Stimulated activated CD8-positive, alpha-beta memory T cell treated with anti-CD3 and anti-CD28 coated beads, Interleukin-2, amount 100 ng/mL, for 1 hour (primary cell): Measurements from ENCODE around the gene KMT5C.
A peak's percentile ranks its signal among the peaks of the same experiment; 100 is the strongest.
"Not testable (repeated sequence)": the region's sequence is repeated elsewhere in the genome, so short reads cannot be mapped to it uniquely, and the experiment has no call there.

Experiments
- DNase-seq, 2 donors: peaks; one replicate each; pipeline ENCODE4 v3.0.0-alpha.2; 2020; ENCODE audit warnings: low read depth in 2 of 2

Gene KMT5C

DNA sequence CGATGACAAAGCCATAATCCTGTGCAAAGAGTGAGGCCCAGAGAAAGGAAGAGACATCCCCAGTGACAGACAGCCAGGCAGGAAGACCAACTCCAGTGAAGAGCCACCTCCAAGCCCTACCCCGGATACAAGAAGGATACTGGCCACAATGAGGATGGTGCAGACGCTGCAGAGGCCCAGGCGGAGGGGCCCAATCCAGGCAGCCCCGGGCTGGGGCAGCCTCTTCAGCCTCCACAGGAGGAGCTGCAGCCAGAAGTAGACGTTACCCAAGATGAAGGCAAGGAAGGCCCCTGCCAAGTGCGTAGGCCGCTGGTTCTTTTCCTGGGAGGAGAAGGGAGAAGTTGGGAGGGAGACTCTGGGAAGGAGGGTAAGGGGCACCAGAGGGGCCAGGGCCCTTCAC is 23.0 kb upstream of the KMT5C start:
- no peak for DNase-seq

DNA sequence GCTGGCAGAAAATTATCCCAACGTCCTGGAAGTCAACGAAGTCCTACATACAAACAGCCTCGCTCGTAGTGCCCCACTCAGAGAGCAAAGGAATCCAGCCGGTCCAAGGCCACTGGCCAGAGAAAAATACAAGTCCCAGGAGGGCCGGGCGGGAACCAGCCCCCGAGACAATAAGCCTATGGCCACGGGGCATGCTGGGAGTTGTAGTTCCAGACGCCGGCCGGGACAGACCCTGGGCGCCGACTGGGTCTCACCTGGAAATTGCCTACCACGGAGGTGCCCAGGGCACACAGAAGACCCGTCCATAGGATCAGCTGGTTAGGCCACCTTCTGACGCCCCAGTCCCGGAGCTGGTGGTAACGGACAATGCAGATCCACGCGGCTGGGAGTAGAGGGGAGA is 19.9 kb upstream of the KMT5C start:
- DNase-seq, result no peak

DNA sequence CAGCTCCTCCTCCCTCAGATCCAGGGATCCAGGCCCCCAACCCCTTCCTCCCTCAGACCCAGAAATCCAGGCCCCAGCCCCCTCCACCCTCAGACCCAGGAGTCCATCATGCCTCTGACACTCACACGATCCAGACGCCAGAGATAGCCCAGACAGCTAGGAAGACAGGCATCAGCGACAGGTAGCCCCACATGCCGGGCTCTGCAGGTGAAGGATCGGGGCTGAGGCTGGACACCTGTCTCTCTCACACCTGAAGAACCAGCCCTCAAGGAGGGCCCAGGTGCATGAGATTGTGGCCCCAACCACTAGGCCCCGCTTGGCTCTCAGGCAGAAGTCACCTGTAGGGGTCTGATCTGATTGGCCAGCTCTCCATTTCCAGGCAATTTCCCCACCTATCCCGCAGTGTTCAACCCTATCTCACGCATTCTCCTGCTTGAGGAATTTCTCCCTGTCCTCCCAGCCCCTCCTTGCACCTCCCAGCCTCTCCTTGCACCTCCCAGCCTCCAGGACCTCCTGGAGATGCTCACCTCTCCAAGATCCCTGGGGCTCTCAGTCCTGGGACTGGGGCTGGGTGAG is 18.7 kb upstream of the KMT5C start:
- DNase-seq, result no peak

DNA sequence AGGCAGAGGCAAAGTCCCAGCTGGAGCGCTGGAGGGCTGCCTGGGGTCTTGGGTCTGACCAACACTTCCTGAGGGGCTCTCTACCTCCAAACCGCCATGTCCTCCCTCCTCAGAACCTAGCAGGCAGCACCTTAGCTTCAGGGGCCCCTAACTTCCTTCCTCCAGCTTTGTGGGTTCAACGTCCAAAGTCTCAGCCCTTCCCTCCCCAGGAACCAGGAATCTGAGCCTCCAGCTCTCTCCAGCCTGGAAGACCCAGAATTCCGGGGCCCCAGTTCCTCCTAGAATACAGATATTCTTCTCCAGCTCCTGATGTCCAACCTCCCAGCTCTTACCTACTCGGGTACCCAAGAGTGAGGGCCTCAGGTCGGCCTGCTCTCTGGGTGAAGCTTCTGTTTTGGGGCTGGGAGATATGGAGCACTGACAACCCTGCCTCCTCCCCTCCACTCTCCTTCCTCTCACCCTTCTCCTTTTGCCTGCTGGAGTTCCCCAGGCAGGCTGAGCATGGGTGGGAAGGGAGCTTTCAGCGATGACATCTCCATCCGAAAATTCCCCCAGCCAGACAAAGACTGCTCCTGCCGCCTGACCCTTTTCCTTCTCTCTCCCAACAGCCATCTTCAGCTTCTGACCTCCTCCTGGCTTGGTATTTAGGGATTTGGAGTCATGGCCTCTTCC is 18.1 kb upstream of the KMT5C start:
- no peak for DNase-seq

DNA sequence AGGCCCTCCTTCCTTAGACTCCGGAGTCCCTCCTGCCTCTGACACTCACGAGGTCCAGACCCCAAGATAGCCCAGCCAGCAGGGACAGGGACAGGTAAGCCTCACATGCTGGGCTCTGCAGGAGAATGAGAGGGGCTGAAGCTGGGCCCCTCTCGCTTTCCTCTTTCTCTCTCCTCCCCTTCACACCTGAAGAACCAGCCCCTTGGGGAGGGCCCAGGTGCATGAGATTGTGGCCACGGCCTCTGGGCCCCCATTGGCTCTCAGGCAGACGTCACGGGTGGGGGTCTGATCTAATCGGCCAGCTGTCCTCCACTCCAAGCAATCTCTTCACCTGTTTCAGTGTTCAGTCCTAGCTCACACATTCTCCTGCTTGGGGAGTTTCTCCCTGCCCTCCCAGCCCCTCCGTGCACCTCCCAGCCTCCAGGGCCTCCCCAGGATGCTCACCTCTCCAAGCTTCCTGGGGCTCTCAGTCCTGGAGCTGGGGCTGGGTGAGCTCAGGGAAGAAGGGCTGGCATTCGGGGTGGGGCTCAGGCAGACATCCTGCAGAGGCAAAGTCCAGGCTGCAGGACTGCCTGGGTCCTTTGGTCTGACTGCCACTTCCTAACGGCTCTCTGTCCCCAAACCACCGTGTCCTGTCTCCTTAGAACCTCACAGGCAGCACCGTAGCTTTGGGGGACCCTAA is 17.3 kb upstream of the KMT5C start:
- no peak for DNase-seq

DNA sequence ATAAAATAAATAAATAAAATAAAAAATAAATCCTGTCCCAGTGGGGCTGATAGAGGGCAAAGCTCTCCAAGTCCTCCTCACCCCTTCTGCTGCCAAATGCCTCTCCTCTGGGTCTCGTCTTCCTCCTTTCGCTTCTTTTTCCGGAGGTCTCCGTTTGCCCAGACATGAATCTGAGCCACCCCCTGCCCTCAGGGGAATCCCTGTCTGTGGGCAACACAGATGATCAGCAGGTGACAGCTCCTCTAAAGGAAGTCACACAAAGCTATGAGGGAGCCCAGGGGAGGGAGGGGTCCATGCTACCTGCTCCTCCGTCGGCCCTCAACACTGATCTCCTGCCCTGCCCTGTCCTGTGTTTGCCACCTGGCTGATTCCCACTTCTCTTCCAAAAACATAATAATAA is 15.0 kb upstream of the KMT5C start:
- no peak for DNase-seq

DNA sequence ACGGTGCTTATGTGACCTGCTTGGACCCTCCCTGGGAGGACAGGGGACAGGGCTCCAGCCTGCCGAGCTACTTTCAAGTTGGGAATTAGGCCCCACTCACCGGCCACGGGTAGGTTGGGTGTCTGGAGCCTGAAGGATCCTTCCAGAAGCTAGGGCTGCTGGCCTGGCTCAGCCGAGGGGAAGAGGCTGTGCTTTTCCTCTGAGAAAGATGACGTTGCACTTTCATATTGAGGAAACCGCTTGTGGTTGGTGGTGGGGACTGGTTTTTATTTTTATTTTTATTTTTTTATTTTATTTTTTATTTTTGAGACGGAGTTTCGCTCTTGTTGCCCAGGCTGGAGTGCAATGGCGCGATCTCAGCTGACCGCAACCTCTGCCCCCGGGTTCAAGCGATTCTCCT is 14.5 kb upstream of the KMT5C start, which contains the start of gene TMEM150B:
TSS of gene TMEM150B (minus strand) at position 170 of the 400 bp plus-strand sequence. CDS start 4,305 bp downstream, outside the sequence.
- no peak for DNase-seq

DNA sequence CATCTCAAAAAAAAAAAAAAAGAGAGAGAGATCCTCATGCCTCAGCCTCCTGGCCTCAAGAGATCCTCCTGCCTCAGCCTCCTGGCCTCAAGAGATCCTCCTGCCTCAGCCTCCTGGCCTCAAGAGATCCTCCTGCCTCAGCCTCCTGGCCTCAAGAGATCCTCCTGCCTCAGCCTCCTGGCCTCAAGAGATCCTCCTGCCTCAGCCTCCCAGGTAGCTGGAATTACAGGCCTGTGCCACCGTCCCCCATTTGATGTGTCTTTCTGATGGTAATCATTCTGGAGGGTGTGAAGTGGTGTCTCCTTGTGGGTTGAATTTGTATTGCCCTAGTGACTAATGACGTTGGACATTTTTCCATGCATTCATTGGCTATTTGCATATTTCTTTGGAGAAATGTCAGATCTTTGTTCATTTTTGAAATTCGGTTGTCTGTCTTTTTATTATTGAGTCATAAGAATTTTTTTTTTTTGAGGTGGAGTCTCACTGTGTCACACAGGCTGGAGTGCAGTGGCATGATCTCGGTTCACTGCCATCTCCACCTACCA is 10.8 kb upstream of the KMT5C start:
- not testable (repeated sequence) for DNase-seq

DNA sequence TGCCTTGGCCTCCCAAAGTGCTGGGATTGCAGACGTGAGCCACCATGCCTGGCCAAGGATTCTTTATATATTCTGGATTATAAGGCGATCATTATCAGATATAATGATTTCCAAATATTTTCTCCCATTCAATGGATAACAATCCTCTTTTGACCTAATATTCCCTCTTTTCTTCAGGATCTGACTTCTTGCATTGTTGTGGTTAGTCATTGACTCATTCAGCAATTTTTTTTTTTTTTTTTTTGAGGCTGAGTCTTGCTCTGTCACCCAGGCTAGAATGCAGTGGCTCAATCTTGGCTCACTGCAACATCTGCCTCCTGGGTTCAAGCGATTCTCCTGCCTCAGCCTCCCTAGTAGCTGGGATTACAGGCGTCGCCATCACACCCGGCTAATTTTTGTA is 9.9 kb upstream of the KMT5C start:
- DNase-seq, result not testable (repeated sequence)

DNA sequence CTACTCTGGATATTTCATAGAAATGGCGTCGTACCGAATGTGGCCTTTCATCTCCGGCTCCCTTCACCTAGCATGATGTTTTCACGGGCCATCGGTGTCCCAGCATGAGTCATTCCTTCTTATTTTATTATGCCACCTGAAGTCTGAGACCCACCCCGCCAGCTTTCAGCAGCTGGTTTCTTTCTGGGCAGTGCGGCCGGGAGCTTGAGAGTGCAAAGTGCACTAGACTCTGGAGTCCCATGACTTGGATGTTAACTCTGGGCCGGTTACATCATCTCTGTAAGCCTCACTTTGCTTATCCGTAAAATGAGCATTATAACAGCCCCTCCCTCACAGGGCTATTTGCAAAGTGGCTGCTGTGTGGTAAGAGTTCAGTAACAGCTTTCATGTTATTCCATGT is 5.8 kb upstream of the KMT5C start:
- no peak for DNase-seq

DNA sequence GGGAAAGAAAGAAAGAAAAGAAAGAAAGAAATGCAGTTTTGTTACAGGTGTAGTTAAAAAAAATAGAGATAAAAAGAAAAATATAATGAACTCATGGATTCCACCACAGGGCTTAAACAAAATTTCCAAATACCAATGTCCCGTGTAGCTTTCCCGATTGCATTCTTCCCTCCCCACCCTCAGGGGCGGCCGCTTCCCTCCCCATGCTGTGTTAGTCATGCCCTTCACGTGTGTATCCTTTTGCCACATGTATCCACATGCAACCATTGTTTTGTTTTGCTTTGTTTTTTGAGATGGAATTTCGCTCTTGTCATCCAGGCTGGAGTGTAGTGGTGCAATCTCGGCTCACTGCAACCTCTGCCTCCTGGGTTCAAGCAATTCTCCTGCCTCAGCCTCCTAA is 3.6 kb upstream of the KMT5C start:
- no peak for DNase-seq

DNA sequence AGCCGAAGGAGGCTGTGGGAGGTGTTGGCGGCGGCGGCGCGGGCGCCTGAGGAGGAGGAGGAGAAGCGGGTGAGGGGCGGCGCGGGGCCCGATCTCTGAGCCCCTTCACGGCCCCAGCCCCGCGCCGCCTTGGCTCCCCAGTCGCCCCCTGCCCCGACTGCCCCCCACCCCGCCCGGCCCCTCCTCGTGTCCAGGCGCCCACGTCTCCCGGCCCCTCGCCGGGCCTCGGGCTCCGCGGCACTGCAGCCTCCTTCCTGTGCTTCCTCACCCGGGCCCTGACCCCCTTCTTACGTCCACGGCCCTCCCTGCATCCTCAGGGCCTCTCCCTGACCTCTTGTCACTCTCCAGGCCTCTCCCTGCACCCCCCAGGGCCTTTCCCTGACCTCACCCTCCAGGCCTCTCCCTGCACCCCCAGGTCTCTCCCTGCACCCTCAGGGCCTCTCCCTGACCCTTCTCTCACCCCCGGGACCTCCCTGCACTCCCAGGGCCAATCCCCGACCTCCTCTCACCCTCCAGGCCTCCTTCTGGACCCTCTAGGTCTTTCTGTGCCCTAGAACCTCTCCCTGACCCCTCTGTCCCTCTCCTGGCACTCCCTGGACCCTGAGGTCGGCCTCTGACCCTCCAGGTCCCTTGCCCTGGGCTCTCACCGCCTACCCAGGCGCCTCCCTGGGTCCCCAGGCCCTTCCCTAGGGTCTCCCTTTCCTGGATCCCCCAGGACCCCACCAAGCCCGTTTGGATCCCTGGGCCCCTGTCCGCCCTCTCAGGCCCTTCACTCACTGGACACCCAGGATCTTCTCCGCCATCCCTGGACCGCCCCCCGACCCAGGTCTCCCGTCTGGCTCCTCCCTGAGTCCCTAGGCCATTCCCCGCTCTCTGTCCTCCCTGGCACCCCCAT is 460 bp downstream of the KMT5C start:
- DNase-seq, result no peak

DNA sequence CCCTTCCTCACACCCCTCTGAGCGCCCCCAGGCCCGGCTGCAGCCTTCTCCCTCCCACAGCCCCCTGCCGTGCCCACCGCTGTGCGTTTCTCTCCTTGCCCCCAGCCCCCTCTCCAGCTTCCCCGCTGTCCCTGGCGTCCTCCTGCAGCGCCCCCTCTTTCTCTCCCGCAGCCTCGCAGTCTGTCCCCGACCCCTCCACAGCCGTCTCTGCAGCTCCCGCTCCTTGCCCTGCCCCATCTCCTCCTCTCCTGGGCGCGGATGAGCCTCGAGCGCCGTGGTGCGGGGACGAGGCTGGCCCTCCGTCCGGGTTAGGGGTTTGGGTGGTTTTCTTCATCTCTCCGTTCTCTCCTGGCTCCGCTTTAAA is 1.1 kb downstream of the KMT5C start:
- DNase-seq, result no peak

DNA sequence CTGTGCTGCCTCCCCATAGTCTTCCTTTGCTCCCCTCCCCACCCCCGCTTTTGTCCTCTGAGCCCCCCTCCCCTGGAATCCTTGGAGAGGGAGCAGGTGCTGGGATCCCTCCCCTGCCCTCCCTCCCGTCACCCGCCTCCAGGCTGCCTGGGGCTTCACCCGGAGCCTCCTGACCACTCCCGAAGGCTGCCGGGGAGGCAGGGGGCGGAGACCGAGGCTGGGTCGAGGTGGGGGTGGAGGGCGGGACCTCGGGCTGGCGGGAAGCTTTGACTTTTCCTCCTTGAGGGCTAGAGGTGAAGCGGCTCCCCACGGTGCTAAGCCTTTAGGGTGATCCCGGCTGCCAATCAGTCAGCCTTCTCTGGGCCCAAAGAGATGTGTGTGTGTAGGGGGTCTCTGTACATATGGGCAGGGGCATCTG is 1.5 kb downstream of the KMT5C start:
- DNase-seq, result peak in 1 of 2 donors; percentile 19

DNA sequence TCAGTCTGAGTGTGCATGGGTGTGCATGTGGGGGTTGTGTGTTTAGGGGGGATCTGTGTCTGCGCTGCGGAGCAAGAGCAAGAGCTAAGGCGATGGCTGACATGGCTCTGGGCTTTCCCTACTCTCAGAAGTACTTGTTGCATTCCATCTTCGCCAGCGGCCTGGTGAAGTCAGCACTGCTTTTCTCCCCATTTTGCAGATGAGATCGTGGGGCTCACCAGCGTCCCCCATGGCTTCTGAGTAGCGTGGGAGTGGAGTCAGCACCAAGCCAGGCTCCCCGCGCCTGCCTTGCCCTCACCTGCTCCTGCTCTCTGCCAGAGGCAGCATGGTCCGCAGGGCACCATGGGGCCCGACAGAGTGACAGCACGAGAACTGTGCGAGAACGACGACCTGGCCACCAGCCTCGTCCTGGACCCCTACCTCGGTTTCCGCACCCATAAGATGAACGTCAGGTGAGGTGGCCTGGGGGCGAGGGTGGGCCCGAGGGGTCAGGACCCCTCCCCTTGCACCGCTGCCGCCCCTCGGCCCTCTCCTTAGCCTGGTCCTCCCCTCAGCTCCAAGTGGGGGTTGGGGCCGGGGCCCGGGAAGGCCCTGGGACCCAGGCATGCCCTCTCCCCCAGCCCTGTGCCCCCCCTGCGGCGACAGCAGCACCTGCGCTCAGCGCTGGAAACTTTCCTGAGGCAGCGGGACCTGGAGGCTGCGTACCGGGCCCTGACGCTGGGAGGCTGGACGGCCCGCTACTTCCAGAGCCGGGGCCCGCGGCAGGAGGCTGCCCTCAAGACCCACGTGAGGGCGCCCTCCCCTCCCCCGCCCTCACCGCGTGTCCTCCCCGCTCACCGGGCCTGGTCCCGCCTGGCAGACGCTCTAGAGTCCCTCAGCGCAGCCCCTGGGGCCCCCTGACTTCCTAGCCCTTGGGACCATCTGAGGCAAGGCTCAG is 2.2 kb downstream of the KMT5C start:
- DNase-seq, result no peak

DNA sequence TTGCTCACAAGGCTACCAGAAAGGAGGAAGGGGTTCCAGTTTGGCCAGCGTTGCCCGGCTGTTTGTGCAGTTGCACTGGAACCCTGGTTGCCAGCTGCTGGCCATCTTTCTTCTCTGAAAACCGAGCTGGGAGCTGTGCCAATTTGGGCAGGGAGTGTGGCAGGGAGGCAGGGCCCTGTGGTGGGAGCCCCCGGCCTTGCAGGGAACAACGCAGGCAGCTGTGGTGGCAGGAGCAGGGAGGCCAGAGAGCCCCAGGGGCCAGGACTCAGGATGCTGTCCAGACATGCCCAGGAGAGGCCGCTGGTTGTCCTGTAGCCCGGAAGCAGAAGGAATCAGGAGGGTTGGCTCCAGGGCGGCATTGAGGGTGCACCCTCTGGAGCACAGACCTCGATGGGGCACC is 4.8 kb downstream of the KMT5C start:
- DNase-seq, result no peak

DNA sequence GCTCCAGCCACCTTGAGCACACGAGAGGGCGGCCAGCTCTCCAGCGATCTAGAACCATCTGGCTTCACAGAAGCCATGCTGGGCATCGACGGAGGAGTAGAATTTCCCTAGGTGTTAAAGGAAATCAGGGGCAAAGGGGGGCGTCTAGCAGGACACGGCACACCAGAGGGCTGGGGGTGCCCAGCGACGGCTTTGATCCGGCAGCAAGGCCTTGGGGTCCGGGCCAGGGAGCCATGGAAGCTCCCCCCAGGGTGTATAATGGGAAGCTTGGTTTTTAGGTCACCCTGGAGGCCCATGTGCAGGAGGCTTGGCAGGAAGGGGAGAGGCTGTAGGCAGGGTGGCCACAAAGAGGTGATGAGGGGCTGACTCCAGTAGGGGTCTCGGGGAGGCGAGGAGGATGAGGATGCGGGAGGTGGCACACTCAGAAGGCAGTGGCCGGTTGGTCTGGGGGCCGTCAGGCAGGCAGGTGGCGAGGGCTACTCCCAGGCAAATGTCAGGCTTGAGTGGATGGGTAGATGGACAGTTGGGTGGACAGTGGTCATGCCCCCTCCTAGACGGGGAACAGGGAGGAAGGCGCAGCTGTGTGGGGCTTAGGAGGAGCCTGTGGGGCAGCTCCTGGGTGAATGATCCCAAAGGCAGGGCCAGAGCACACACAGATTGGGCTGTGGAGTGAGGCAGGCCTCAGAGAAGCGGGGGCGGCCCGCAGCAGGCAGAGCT is 5.6 kb downstream of the KMT5C start:
- DNase-seq, result no peak

DNA sequence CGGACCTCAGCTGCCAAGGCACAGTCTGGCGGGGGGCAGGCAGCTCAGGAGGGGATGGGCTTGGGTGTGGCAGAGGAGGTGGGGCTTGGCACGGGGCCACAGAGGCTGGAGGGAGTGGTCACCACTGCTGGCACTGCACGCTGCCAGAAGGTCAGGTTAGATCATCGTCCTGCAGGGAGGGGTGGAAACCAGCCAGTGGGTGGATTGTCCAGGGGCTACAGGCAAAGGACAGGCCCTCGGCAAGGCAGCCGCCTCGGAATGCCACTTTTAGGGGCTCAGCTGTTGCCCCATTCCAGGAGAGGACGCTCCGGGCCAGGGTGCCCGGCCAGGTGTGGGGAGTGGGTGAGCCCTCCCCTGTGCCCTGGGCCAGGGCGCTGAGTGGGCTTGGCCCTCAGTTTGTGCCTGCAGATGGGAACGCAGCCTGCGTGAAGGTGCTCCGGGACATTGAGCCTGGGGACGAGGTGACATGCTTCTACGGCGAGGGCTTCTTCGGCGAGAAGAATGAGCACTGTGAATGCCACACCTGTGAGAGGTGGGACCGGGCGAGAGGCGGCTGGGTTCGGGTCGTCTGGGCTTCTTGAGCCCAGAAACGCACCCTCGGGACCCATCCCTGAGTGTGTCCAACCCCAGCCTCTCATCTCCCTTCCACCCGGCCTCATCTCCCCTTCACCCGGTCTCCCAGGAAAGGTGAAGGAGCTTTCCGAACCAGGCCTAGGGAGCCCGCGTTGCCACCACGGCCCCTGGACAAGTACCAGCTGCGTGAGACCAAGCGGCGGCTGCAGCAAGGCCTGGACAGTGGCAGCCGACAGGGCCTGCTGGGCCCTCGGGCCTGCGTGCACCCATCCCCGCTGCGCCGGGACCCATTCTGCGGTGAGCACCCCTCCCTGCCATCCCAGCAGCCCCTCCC is 6.4 kb downstream of the KMT5C start:
- DNase-seq, result no peak
